ENCODE data around the gene SNCB.
"Not testable (repeated sequence)": the region's sequence is repeated elsewhere in the genome, so short reads cannot be mapped to it uniquely, and the experiment has no call there.

Gene SNCB

GRCh38 chr5:176599749-176600430, 30.4 kb downstream of the SNCB start:
- H3K27ac ChIP-seq (ENCODE audit: low read depth, low read length); H3K36me3 ChIP-seq (ENCODE audit: control insufficient read depth in 1 of 2, insufficient read depth in 2 of 2, low read length in 2 of 2); H3K4me3 ChIP-seq (ENCODE audit: low read depth in 1 of 2, low read length in 2 of 2); H3K4me1 ChIP-seq (ENCODE audit: control insufficient read depth in 1 of 2, insufficient read depth in 2 of 2, low read length in 2 of 2); H3K27me3 ChIP-seq (ENCODE audit: control insufficient read depth in 1 of 2, insufficient read depth in 2 of 2, low read length in 2 of 2); H3K9ac ChIP-seq (ENCODE audit: low read depth in 1 of 2, low read length in 2 of 2); H3K9me3 ChIP-seq (ENCODE audit: control insufficient read depth in 1 of 2, low read length in 2 of 2): not testable (repeated sequence)

DNA sequence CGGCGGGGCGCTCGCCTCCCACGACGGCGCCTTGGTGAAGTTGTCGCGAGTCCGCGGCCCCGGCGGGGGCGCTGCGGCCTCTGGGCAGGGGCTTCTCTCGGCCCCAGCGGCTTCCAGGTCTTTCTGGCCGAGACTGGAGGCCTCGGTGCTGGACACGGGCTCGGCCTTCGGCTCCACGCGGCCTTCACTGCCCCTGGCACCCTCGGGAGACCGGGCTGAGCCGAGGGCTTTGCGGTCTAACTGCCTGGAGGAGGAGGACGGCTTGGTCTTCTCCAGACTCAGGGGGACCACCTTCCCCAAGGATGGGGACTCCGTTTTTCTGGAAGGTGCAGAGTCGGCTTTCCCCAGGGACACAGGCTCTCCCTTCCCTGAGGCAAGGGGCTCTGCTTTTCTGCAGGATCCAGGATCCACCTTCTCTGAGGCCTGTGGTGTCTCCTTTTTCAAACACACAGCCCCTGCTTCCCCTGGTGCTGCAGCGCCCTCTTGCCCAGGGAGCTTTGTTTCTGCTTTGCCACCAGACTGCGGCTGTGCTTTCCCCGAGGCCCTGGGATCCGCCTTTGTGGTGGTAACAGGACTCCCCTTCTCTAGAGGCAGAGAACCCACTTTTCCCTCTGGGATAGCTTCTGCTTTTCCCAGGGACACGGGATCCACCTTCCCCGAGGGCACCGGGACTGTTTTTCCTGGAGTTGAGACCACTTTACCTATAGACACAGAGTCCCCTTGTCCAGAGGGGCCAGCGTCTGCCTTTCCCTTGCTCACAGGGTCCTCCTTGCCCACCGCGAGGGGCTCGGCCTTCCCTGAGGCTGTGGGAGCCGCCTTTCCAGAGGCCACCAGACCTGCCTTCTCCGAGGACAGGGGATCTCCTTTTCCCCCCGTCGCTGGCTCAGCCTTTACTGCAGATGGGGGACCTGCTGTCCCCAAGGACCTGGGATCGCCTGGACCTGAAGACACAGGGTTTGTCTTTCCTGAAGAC, 32.6 kb downstream of the SNCB start:
- peaks cover 4 to 12% of the 10 kb centered on the region in 2 donors for H3K36me3 ChIP-seq (ENCODE audit: control insufficient read depth in 1 of 2, insufficient read depth in 2 of 2, low read length in 2 of 2)

GRCh38 chr5:176596689-176597416, 33.5 kb downstream of the SNCB start:
- Histone ChIP-seq H3K9ac (ENCODE audit: low read depth in 1 of 2, low read length in 2 of 2) (peak overlapping the region in 1 of 2 donors; percentile 6), H3K9me3 (ENCODE audit: control insufficient read depth in 1 of 2, low read length in 2 of 2) (no peaks in the 10 kb centered on the region), H3K4me3 (ENCODE audit: low read depth in 1 of 2, low read length in 2 of 2) (peak overlapping the region; percentile 40 to 60), H3K27me3 (ENCODE audit: control insufficient read depth in 1 of 2, insufficient read depth in 2 of 2, low read length in 2 of 2) (peaks cover 0 to 9% of the 10 kb centered on the region in 2 donors), H3K36me3 (ENCODE audit: control insufficient read depth in 1 of 2, insufficient read depth in 2 of 2, low read length in 2 of 2) (peaks cover 10 to 13% of the 10 kb centered on the region in 2 donors), H3K27ac (ENCODE audit: low read depth, low read length) (no peak overlapping the region), H3K4me1 (ENCODE audit: control insufficient read depth in 1 of 2, insufficient read depth in 2 of 2, low read length in 2 of 2) (peaks cover 0 to 8% of the 10 kb centered on the region in 2 donors)

More for the DNA sequence above, 32.6 kb downstream of the SNCB start:
- Histone ChIP-seq H3K4me3 (ENCODE audit: low read depth in 1 of 2, low read length in 2 of 2) (no peak overlapping the region), H3K27ac (ENCODE audit: low read depth, low read length) (no peak overlapping the region), H3K9me3 (ENCODE audit: control insufficient read depth in 1 of 2, low read length in 2 of 2) (no peaks in the 10 kb centered on the region), H3K9ac (ENCODE audit: low read depth in 1 of 2, low read length in 2 of 2) (no peak overlapping the region), H3K27me3 (ENCODE audit: control insufficient read depth in 1 of 2, insufficient read depth in 2 of 2, low read length in 2 of 2) (peaks cover 0 to 9% of the 10 kb centered on the region in 2 donors), H3K4me1 (ENCODE audit: control insufficient read depth in 1 of 2, insufficient read depth in 2 of 2, low read length in 2 of 2) (peaks cover 0 to 8% of the 10 kb centered on the region in 2 donors)

GRCh38 chr5:176596069-176596644, 34.2 kb downstream of the SNCB start:
- Histone ChIP-seq H3K9ac (ENCODE audit: low read depth in 1 of 2, low read length in 2 of 2) (peak overlapping the region in 1 of 2 donors; percentile 6), H3K27me3 (ENCODE audit: control insufficient read depth in 1 of 2, insufficient read depth in 2 of 2, low read length in 2 of 2) (peaks cover 0 to 9% of the 10 kb centered on the region in 2 donors), H3K9me3 (ENCODE audit: control insufficient read depth in 1 of 2, low read length in 2 of 2) (no peaks in the 10 kb centered on the region), H3K4me1 (ENCODE audit: control insufficient read depth in 1 of 2, insufficient read depth in 2 of 2, low read length in 2 of 2) (peaks cover 0 to 8% of the 10 kb centered on the region in 2 donors), H3K36me3 (ENCODE audit: control insufficient read depth in 1 of 2, insufficient read depth in 2 of 2, low read length in 2 of 2) (peaks cover 16 to 17% of the 10 kb centered on the region in 2 donors), H3K4me3 (ENCODE audit: low read depth in 1 of 2, low read length in 2 of 2) (peak overlapping the region; percentile 40 to 54), H3K27ac (ENCODE audit: low read depth, low read length) (no peak overlapping the region)

DNA sequence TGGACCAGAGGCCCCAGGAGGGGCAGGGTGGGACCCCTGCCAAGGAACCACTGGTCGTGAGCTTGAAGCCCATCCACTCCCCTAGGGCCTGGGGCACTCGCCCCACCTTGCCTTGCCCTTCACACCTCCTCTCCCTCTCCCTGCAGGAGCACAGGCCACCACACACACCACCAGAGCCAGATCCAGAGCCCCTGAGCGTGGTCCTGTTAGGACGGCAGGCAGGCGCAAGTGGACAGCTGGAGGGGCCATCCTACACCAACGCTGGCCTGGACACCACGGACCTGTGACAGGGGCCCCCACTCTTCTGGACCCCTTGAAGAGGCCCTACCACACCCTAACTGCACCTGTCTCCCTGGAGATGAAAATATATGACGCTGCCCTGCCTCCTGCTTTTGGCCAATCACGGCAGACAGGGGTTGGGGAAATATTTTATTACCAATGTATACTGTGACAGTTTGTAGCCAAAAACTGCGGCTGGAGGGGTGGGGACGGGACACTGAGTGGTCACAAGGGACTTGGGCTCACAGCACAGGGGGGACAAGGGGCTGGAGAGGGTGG, 34.9 kb downstream of the SNCB start:
- Histone ChIP-seq H3K36me3 (ENCODE audit: control insufficient read depth in 1 of 2, insufficient read depth in 2 of 2, low read length in 2 of 2) (peaks cover 23 to 24% of the 10 kb centered on the region in 2 donors), H3K9ac (ENCODE audit: low read depth in 1 of 2, low read length in 2 of 2) (no peak overlapping the region), H3K27me3 (ENCODE audit: control insufficient read depth in 1 of 2, insufficient read depth in 2 of 2, low read length in 2 of 2) (peaks cover 0 to 9% of the 10 kb centered on the region in 2 donors), H3K9me3 (ENCODE audit: control insufficient read depth in 1 of 2, low read length in 2 of 2) (no peaks in the 10 kb centered on the region), H3K4me1 (ENCODE audit: control insufficient read depth in 1 of 2, insufficient read depth in 2 of 2, low read length in 2 of 2) (peaks cover 0 to 8% of the 10 kb centered on the region in 2 donors), H3K4me3 (ENCODE audit: low read depth in 1 of 2, low read length in 2 of 2) (no peak overlapping the region), H3K27ac (ENCODE audit: low read depth, low read length) (no peak overlapping the region)

DNA sequence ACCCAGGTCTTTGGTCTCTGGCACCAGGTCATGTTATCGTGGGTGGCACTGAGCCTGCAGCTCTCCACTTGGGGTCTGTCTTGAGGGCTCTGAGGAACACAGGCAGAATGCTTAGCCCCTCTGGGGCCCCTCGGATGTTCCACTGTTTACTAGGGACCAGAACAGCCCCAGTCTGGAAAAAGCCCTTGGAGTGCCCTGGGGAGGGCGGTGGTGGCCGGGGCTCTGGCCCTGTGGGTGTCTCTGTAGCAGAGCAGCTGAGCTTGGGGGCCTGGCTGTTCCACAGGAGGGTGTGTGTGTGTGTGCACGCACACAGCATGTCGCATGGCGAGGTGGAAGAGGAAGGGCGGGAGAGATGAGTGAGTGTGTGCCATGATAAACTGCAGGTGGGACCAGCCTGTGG, 35.8 kb downstream of the SNCB start:
- no peak overlapping the region for H3K9ac ChIP-seq (ENCODE audit: low read depth in 1 of 2, low read length in 2 of 2)
- H3K9me3 ChIP-seq (ENCODE audit: control insufficient read depth in 1 of 2, low read length in 2 of 2): no peaks in the 10 kb centered on the region
- no peak overlapping the region for H3K4me3 ChIP-seq (ENCODE audit: low read depth in 1 of 2, low read length in 2 of 2)
- peaks cover 0 to 9% of the 10 kb centered on the region in 2 donors for H3K27me3 ChIP-seq (ENCODE audit: control insufficient read depth in 1 of 2, insufficient read depth in 2 of 2, low read length in 2 of 2)
- peaks cover 24 to 30% of the 10 kb centered on the region in 2 donors for H3K36me3 ChIP-seq (ENCODE audit: control insufficient read depth in 1 of 2, insufficient read depth in 2 of 2, low read length in 2 of 2)
- H3K27ac ChIP-seq (ENCODE audit: low read depth, low read length): no peak overlapping the region
- peaks cover 0 to 8% of the 10 kb centered on the region in 2 donors for H3K4me1 ChIP-seq (ENCODE audit: control insufficient read depth in 1 of 2, insufficient read depth in 2 of 2, low read length in 2 of 2)

GRCh38 chr5:176593273-176593869, 37.0 kb downstream of the SNCB start:
- Histone ChIP-seq H3K9ac (ENCODE audit: low read depth in 1 of 2, low read length in 2 of 2) (no peak overlapping the region), H3K4me3 (ENCODE audit: low read depth in 1 of 2, low read length in 2 of 2) (no peak overlapping the region), H3K27me3 (ENCODE audit: control insufficient read depth in 1 of 2, insufficient read depth in 2 of 2, low read length in 2 of 2) (peaks cover 0 to 8% of the 10 kb centered on the region in 2 donors), H3K9me3 (ENCODE audit: control insufficient read depth in 1 of 2, low read length in 2 of 2) (no peaks in the 10 kb centered on the region), H3K4me1 (ENCODE audit: control insufficient read depth in 1 of 2, insufficient read depth in 2 of 2, low read length in 2 of 2) (peaks cover 0 to 8% of the 10 kb centered on the region in 2 donors), H3K36me3 (ENCODE audit: control insufficient read depth in 1 of 2, insufficient read depth in 2 of 2, low read length in 2 of 2) (peaks cover 24 to 33% of the 10 kb centered on the region in 2 donors), H3K27ac (ENCODE audit: low read depth, low read length) (no peak overlapping the region)

DNA sequence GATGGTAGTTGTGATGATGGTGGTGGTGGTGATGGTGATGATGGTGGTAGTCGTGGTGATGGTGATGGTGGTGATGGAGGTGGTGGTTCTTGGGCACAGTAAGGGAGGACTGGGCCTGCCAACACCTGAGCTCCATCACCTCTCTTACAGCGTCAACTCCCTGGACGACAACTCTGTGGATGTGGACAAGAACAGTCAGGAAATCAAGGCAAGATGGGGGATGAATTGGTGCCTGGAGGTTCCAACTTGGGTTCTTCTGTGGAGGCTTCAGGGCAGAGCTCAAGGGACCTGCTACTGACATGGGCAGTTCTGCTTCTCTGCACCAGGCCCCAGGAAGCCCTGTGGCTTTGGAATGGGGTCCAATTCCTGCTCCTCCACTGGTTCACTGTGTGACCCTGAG, 37.8 kb downstream of the SNCB start:
- H3K27me3 ChIP-seq (ENCODE audit: control insufficient read depth in 1 of 2, insufficient read depth in 2 of 2, low read length in 2 of 2): peaks cover 0 to under 1% of the 10 kb centered on the region in 2 donors
- no peak overlapping the region for H3K9ac ChIP-seq (ENCODE audit: low read depth in 1 of 2, low read length in 2 of 2)
- peaks cover 24 to 36% of the 10 kb centered on the region in 2 donors for H3K36me3 ChIP-seq (ENCODE audit: control insufficient read depth in 1 of 2, insufficient read depth in 2 of 2, low read length in 2 of 2)
- no peak overlapping the region for H3K4me3 ChIP-seq (ENCODE audit: low read depth in 1 of 2, low read length in 2 of 2)
- H3K9me3 ChIP-seq (ENCODE audit: control insufficient read depth in 1 of 2, low read length in 2 of 2): no peaks in the 10 kb centered on the region
- no peak overlapping the region for H3K27ac ChIP-seq (ENCODE audit: low read depth, low read length)
- peaks cover 0 to 8% of the 10 kb centered on the region in 2 donors for H3K4me1 ChIP-seq (ENCODE audit: control insufficient read depth in 1 of 2, insufficient read depth in 2 of 2, low read length in 2 of 2)

DNA sequence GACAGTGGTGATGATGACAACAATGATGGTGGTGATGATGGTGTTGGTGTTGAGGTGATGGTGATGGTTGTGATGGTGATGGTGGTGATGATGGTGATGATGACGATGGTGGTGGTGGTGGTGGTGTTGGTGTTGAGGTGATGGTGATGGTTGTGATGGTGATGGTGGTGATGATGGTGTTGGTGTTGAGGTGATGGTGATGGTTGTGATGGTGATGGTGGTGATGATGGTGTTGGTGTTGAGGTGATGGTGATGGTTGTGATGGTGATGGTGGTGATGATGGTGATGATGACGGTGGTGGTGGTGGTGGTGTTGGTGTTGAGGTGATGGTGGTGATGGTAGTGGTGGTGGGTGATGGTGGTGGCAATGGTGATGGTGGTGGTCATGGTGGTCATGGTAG, 38.7 kb downstream of the SNCB start:
- H3K9ac ChIP-seq (ENCODE audit: low read depth in 1 of 2, low read length in 2 of 2); H3K4me1 ChIP-seq (ENCODE audit: control insufficient read depth in 1 of 2, insufficient read depth in 2 of 2, low read length in 2 of 2); H3K27ac ChIP-seq (ENCODE audit: low read depth, low read length); H3K4me3 ChIP-seq (ENCODE audit: low read depth in 1 of 2, low read length in 2 of 2); H3K9me3 ChIP-seq (ENCODE audit: control insufficient read depth in 1 of 2, low read length in 2 of 2); H3K27me3 ChIP-seq (ENCODE audit: control insufficient read depth in 1 of 2, insufficient read depth in 2 of 2, low read length in 2 of 2): not testable (repeated sequence)
- peaks cover 24 to 36% of the 10 kb centered on the region in 2 donors for H3K36me3 ChIP-seq (ENCODE audit: control insufficient read depth in 1 of 2, insufficient read depth in 2 of 2, low read length in 2 of 2)
